ES-I3 (cell line): ENCODE measurements around the gene SPRYD7.

Experiments used
- H3K36me3 ChIP-seq: 2 replicates; pipeline ENCODE4 v1.6.1; 2013; ENCODE audit warnings: mild to moderate bottlenecking, low read length, control low read depth, moderate library complexity; ENCODE audit not compliant: insufficient read depth
- H3K4me1 ChIP-seq: 2 replicates; pipeline ENCODE4 v1.6.1; 2013; ENCODE audit warnings: mild to moderate bottlenecking, control low read depth, low read length; ENCODE audit not compliant: insufficient read depth
- H3K9ac ChIP-seq: 2 replicates; pipeline ENCODE4 v1.6.1; 2013; ENCODE audit warnings: low read depth, mild to moderate bottlenecking, low read length, moderate library complexity
- H3K9me3 ChIP-seq: 2 replicates; pipeline ENCODE4 v1.6.1; 2013; ENCODE audit warnings: mild to moderate bottlenecking, low read length, moderate library complexity; ENCODE audit not compliant: control insufficient read depth, insufficient read depth

SPRYD7 gene

DNA sequence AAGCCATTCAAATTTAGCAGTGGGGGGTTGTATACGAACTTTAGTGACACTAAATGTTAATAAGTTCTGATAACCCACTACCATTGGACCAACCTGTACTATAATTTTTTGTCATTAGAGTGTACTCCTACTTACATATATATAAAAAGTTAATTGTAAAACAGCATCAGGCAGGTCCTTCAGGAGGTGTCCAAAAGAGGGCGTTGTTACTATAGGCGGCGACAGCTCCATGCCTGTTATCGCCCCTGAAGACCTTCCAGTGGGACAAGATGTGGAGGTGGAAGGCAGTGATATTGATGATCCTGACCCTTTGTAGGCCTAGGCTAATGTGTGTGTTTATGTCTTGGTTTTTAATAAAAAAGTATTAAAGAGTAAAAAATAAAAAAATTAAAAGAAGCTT, 27.5 kb downstream of the SPRYD7 start:
- no peak overlapping the region for H3K9ac ChIP-seq
- no peaks in the 10 kb centered on the region for H3K4me1 ChIP-seq
- H3K36me3 ChIP-seq, result no peaks in the 10 kb centered on the region
- no peaks in the 10 kb centered on the region for H3K9me3 ChIP-seq

DNA sequence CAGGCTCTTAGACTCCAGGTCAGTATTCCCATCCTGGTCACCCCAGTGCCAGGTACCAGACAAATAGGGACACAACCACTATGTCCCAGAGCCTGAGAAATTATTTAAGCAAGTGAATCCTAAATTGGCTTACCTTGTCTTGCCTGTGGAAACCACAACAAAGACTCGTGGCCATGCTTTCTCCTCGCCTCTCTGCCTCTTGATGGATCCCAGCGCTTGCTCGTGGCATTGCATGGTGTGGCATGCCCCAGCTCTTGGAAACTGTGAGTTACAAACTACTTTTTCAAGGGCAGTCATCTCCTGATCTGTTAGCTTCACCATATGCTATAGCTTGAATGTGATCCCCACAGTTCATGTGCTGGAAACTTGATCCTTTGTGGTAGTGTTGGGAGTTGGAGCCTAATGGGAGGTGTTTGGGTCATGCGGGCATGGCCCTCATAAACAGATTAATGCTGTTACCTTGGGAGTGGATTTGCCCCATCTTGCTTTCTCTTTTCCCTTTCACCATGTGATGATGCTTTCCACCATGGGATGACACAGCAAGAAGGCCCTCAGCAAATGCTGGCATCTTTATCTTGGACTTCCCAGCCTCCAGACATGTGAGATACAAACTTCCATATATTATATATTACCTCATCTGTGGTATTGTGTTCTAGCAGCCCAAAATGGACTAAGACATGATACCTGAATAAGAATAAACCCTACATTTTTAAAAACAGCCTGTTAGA, 31.2 kb downstream of the SPRYD7 start:
- Histone ChIP-seq H3K36me3 (no peaks in the 10 kb centered on the region), H3K9me3 (no peaks in the 10 kb centered on the region), H3K9ac (no peak overlapping the region), H3K4me1 (no peaks in the 10 kb centered on the region)

DNA sequence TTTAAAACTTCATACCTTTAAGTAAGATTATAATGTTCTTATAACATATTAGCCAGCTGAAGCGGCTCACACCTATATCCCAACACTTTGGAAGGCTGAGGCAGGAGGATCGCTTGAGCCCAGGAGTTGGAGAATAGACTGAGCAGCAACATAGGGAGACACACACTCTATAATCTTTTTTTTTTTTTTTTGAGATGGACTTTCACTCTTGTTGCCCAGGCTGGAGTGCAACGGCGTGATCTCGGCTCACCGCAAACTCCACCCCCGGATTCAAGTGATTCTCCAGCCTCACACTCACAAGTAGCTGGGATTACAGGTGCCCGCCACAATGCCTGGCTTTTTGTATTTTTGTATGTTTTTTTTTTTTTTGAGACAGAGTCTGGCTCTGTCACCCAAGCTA, 37.3 kb downstream of the SPRYD7 start:
- H3K4me1 ChIP-seq, result no peaks in the 10 kb centered on the region
- H3K36me3 ChIP-seq, result no peaks in the 10 kb centered on the region
- H3K9me3 ChIP-seq, result no peaks in the 10 kb centered on the region
- no peak overlapping the region for H3K9ac ChIP-seq

DNA sequence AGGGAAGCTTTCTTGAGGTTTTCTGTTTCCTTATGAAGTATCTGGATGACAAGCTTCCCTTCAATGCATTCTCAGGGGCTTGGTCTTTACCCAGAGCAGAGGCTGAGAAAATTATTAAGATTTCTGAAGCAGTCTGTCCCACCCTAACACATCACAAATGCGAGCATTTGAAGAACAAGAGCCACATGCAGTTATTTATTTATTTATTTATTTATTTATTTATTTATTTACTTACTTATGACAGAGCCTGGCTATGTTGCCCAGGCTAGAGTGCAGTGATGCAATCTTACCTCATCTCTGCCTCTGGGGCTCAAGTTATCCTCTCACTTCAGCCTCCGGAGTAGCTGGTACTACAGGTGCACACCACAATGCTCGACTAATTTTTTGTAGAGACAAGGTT, 38.4 kb downstream of the SPRYD7 start:
- no peaks in the 10 kb centered on the region for H3K9me3 ChIP-seq
- no peaks in the 10 kb centered on the region for H3K4me1 ChIP-seq
- H3K36me3 ChIP-seq, result no peaks in the 10 kb centered on the region
- H3K9ac ChIP-seq, result no peak overlapping the region

DNA sequence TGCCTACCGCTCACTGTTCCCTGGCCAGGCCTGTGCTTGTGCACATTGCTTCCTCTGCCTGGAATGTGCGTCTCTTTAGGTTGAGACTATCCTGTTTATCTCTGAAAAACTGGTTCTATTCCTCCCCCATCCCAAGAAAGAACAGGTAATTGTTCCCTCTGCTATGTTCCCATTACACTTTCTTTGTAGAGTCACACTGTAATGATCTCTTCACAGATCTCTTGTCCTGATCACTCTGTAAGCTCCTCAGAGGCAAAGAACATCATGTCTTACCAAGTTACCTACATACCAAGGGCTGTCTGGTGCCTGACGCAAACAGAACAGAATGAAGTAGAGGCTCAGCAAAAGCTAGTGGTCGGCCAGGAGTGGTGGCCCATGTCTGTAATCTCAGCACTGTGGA, 40.3 kb downstream of the SPRYD7 start:
- no peak overlapping the region for H3K9ac ChIP-seq
- no peaks in the 10 kb centered on the region for H3K9me3 ChIP-seq
- H3K4me1 ChIP-seq, result no peaks in the 10 kb centered on the region
- no peaks in the 10 kb centered on the region for H3K36me3 ChIP-seq

DNA sequence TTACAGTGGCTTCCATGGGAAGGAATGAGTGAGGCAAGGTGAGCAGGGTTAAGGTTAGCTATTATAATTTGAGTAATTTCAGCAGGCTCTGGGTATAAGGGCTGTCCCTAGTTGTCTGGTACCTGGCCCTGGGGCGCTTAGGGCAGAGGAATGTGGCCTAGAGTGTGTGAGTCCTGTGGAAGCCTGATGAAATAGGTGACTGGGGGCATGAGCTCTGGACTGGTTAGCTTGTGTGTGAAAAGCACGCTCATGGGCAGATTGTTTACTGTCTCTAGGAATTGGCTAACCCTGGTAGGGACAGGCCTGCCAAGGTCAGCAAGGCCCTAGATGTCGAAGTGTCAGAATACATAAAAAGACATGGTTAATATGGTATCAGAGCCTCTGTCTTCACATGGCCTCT, 42.5 kb downstream of the SPRYD7 start:
- Histone ChIP-seq H3K36me3 (no peaks in the 10 kb centered on the region), H3K4me1 (no peaks in the 10 kb centered on the region), H3K9ac (no peak overlapping the region), H3K9me3 (no peaks in the 10 kb centered on the region)

DNA sequence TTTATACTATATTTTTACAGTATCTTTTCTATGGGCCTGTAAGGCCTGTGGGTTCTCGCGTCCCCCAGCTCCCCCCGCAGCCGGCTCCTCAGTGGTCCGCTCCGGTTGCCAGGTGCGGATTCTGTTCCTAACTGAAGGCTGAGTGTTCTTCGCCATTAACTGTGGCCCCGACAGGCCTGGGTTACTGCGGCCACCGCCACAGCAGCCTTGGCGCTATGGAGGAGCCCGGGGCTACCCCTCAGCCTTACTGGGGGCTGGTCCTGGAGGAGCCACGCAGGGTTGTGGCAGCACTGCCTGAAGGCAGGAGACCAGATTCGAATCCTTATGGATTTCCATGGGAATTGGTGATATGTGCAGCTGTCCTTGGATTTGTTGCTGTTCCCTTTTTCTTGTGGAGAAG, 45.8 kb downstream of the SPRYD7 start:
- Histone ChIP-seq H3K9ac (no peak overlapping the region), H3K9me3 (no peaks in the 10 kb centered on the region), H3K4me1 (no peaks in the 10 kb centered on the region), H3K36me3 (no peaks in the 10 kb centered on the region)

DNA sequence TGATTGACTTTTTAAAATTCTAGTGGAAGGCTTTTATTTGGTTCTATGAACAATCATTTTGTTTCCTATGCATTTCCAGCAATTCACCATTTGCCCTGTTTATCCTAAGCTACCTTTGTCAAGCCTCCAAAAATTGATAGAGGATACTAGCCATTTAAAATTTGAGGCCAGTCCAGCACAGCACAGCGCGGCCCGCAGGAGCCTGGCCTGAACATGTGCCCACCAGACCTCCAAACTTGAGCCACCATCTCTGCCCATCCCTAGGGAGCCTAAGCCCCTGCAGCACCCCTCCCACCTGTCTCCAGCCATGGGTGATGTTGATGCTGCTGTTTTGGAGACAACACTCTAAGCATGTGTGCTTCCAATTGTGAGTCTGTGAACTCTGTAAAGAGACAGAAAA, 57.5 kb downstream of the SPRYD7 start:
- H3K36me3 ChIP-seq, result no peaks in the 10 kb centered on the region
- no peak overlapping the region for H3K9ac ChIP-seq
- H3K4me1 ChIP-seq, result no peaks in the 10 kb centered on the region
- peaks cover 15% of the 10 kb centered on the region for H3K9me3 ChIP-seq

DNA sequence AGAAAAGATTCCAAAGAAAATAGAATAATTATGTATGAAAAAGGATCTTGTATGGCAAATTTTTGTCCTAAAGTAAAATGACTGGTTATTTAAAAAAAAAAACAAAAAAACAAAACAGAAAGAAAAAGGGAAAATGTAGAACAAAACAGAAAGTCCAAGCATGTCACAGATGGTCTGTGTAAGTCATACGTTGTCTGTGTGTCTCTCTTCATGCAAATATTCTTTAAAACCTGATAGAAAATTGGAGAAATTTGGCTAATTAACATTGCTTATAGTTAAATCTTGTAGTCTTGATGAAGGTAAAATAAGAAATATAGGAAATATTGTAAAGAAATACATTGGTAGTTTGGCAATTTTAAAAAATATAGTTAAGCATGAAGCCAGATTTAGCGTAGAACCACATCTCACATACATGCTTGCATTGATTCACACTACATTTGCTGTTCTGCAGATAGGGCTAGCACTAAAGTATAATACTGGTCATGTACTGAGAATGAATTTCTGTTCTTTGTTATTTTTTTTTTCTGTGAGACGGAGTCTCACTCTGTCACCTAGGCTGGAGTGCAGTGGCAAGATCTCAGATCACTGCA, 58.4 kb downstream of the SPRYD7 start:
- Histone ChIP-seq H3K9me3 (peaks cover 19% of the 10 kb centered on the region), H3K4me1 (no peaks in the 10 kb centered on the region), H3K9ac (no peak overlapping the region), H3K36me3 (no peaks in the 10 kb centered on the region)

DNA sequence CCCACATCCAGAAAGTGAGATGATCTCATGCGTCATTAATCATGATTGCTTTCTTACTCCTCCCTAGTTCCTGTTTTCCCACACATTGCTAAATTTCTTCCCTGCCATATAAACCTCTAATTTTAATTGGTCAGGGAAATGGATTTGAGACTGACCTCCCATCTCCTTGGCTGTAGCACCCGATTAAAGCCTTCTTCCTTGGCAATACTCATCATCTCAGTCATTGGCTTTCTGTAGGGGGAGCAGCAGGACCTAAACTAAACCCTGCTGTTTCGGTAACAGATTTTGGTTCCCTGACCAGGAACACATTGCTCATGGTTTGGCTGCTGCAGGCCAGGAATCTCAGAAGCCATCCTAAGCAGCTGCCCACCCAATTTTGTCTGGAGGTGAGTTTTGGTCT, 61.7 kb downstream of the SPRYD7 start:
- Histone ChIP-seq H3K9ac (no peak overlapping the region), H3K36me3 (no peaks in the 10 kb centered on the region), H3K4me1 (no peaks in the 10 kb centered on the region), H3K9me3 (peaks cover 15% of the 10 kb centered on the region)

DNA sequence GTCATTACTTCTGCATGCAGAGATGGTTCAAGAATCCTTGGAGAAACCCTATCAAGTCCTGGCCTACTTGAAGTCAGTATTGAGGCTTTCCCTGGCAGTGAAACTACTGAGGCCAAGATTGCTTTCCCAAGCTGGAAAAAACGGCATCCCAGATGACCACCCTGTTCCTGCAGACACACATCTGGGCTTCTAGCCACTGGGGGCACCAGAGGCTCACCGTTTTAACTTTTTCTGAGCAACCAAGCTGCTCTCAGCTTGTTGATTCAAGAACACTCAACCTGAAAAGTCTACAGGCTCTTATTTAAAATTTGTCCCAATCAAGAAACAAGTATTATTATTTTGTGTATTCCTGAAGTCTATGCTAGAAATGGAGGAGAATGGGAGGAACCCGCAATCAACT, 66.6 kb downstream of the SPRYD7 start:
- Histone ChIP-seq H3K4me1 (no peaks in the 10 kb centered on the region), H3K9me3 (peaks cover 6% of the 10 kb centered on the region), H3K36me3 (no peaks in the 10 kb centered on the region), H3K9ac (no peak overlapping the region)

DNA sequence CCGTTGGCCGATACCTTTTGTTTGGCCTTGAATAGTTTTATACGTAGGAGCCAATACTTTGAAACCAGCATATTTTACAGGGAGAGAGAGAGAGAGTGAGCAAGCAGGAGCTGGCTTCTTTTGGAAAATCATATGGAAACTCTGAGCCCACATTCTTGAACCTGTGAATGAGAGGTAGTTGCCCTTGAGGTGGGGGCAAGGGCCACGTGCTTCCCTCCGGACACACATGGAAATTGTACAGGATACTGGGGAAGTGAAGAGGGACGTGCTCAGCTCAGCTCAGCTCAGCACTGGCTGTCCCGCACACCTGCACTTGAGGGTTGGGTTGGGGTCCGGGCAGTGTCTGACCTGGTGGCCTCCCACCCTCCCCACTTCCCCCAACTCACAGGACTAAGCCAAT, 68.3 kb downstream of the SPRYD7 start:
- peaks cover 3% of the 10 kb centered on the region; the same call in 1 of the 2 replicates for H3K9me3 ChIP-seq

DNA sequence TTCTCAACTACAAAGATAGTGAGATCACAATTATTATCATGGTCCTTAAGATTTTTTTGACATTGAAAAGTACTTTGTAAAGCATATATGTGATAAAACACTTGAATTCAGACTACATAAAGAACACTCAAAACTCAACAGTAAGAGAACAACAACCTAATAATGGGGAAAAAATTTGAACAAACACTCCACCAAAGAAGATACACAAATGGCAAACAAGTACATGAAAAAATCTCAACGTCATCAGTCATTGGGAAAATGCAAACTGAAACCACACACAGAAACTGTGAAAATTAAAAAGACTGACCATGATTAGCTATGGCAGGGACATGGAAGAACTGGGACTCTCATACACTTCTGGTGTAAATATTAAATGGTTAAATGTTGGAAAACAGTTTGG, 70.9 kb downstream of the SPRYD7 start:
- H3K9me3 ChIP-seq, result 0 out of 2 replicates have a peak, but pooled peaks cover 3% of the 10 kb centered on the region
- H3K36me3 ChIP-seq, result no peaks in the 10 kb centered on the region
- H3K4me1 ChIP-seq, result no peaks in the 10 kb centered on the region
- H3K9ac ChIP-seq, result no peak overlapping the region

More for the DNA sequence above, 68.3 kb downstream of the SPRYD7 start:
- H3K4me1 ChIP-seq, result no peaks in the 10 kb centered on the region
- no peaks in the 10 kb centered on the region for H3K36me3 ChIP-seq
- no peak overlapping the region for H3K9ac ChIP-seq

DNA sequence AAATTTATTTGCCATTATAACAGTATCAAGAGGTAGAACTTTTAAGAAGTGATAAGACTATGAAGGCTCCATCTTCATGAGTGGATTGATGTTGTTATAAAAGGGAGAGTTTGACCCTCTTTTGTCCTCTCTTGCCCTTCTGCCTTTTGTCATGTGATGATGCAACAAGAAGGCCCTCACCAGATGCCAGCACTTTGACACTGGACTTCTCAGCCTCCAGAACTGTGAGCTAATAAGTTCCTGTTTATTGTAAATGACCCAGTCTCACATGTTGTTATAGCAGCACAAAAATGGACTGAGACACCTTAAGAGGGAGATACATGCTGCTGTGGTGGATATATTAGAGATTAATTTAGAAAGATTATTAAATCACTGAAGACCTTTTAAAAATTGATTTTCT, 71.6 kb downstream of the SPRYD7 start:
- Histone ChIP-seq H3K9me3 (0 out of 2 replicates have a peak, but pooled peaks cover 3% of the 10 kb centered on the region), H3K4me1 (no peaks in the 10 kb centered on the region), H3K36me3 (no peaks in the 10 kb centered on the region), H3K9ac (no peak overlapping the region)
